DMS114 treated with DMSO at 0.1 percent for 48 hours (cell line): ENCODE results near the gene SPON2.

Experiments
- DNase-seq: peaks from one replicate; lab custom pipeline; 2025; ENCODE audit not compliant: unreplicated experiment; lab: John Stamatoyannopoulos, UW

Gene SPON2

GRCh38 chr4:1195109-1195671 is 22.8 kb upstream of the SPON2 start:
- DNase-seq: no peak

- DNase-seq: no peak
Measured at GRCh38 chr4:1194010-1194900, 21.9 kb upstream of the SPON2 start.

- DNase-seq: no peak
Measured at GRCh38 chr4:1193206-1194009, 21.0 kb upstream of the SPON2 start.

GRCh38 chr4:1192493-1193205 is 20.3 kb upstream of the SPON2 start:
- no peak for DNase-seq

- no peak for DNase-seq
Measured at GRCh38 chr4:1192091-1192492, 19.7 kb upstream of the SPON2 start.

- DNase-seq: no peak
Measured at GRCh38 chr4:1191621-1192020, 19.2 kb upstream of the SPON2 start.

- DNase-seq: no peak
Measured at GRCh38 chr4:1187182-1187581, 14.8 kb upstream of the SPON2 start.

GRCh38 chr4:1183985-1184773 is 11.8 kb upstream of the SPON2 start:
- no peak for DNase-seq

- DNase-seq: no peak
Measured at GRCh38 chr4:1182313-1182712, 9.9 kb upstream of the SPON2 start.

GRCh38 chr4:1180663-1181062 is 8.3 kb upstream of the SPON2 start:
- no peak for DNase-seq

- DNase-seq: no peak
Measured at GRCh38 chr4:1179976-1180375, 7.6 kb upstream of the SPON2 start.

GRCh38 chr4:1179089-1179441 is 6.7 kb upstream of the SPON2 start:
- no peak for DNase-seq

- no peak for DNase-seq
Measured at GRCh38 chr4:1178300-1179088, 6.1 kb upstream of the SPON2 start.

- DNase-seq: no peak
Measured at GRCh38 chr4:1177274-1178141, 5.1 kb upstream of the SPON2 start.

- DNase-seq: no peak
Measured at GRCh38 chr4:1176398-1177273, 4.3 kb upstream of the SPON2 start.

GRCh38 chr4:1175635-1176229 is 3.3 kb upstream of the SPON2 start:
- DNase-seq: no peak

- no peak for DNase-seq
Measured at GRCh38 chr4:1174941-1175634, 2.7 kb upstream of the SPON2 start.
